Amygdala (tissue), 56 donors: ENCODE measurements around the gene RASSF5.

Experiments
- DNase-seq, 56 donors: peaks; one replicate each; lab custom pipeline; 2025; lab: John Stamatoyannopoulos, UW

RASSF5 gene

DNA sequence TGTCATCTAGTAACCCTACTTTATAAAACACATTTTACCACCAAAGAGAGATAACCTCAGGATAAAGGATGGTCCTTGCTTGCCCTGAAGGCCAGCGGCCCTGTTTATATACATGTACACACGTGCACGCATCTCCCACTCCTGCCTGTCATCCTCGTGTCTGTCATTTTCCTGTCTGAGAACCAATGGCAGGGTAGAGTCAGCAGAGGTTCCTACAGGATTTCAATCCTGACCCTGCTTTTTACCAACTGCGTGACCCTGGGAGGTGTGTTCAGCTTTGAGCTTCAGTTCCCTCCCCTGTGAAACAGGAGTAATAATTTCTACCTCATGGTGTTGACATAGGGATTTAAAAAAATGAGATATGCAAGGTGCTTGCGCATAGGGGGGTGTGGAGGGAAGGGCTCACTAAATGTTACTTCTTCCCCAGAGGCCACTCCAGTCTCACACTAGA, 12.3 kb upstream of the RASSF5 start:
- no peak for DNase-seq

DNA sequence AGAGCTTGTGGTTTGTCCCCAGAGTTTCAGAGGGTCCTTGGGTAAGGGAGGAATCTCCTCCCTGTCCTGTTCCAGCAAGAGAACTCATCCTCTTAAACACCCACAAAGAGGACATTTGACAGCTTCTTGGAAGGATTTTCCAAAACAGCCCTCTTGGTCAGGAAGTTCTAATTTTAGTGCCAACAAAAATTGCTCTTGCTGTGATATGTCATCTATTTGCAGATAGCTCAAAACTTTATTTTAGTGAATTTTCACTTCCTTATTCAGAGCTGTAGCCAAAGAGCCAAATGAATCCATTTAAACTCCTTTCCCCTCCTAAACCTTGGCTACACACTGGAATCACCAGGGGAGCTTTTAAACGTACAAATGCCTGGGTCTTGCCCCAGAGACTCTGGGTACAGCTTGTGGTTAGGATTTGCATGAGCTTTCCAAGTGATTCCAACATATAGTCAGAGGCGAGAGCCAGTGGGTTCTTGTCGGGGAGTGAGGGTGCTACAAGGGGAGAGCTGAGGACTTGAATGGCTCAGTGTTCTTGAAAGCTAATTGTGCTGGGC, 11.8 kb upstream of the RASSF5 start:
- no peak for DNase-seq

- peak in 1 of 56 donors; percentile 6 for DNase-seq
These were observed 11.1 kb upstream of the RASSF5 start for GRCh38 chr1:206496131-206496793.

- no peak for DNase-seq
These were observed 10.0 kb upstream of the RASSF5 start for GRCh38 chr1:206497363-206497762.

DNA sequence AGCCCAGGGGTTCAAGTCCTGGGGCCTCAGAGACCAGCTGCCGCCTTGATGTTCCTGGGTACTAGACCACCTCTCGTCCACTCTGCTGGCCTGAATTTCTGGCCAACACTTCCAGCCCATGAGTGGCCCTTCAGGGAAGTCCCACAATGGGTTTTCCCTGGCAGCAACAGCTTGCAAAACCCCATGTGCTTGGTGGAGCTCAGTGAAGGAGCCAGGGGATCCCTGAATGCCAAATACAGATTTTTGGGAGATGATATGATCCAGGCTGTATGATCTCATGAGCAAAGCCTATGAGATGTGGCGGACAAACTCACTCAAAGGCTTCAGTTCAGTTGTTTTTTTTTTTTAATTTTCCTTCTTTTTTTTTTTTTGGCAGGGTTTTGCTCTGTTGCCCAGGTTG, 9.6 kb upstream of the RASSF5 start:
- no peak for DNase-seq

DNA sequence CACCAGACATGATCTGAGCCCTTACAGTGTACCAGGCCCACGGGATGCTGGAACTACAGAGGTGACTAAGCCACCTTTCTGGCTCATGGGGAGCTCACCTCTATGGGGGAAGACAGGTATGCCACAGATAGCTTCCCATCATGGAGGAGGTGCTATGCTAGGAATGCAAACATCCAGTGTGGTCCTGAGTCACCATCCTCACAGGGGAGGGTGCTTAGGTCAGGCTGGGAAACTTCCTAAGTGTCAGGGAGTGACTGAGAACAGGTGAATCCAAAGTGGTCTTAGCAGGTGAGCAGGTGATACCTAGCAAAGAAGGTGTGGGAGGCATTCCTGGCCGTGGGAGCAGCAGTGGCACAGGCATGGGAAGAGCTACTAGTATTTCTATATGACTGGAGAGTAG, 8.6 kb upstream of the RASSF5 start:
- DNase-seq: no peak

DNA sequence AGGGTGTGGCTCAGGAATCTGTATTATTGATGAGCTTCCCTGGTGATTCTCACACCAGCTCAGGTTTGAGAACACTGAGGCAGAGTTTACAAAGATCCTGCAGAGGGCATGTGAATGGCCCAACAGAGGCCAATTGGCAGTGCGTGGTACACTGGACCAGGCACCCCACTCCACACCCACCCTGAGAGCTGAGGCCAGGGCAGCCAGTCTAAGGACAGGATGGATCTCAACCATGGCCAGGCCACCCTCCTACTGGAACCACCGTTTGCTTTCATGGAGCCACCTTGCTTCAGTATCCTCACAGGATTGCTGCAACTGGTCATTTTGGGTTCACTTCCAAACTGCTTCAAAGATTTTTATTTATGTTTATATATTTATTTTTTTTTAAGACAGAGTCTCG, 7.3 kb upstream of the RASSF5 start:
- no peak for DNase-seq

GRCh38 chr1:206501881-206502280, 5.5 kb upstream of the RASSF5 start:
- DNase-seq: no peak

DNA sequence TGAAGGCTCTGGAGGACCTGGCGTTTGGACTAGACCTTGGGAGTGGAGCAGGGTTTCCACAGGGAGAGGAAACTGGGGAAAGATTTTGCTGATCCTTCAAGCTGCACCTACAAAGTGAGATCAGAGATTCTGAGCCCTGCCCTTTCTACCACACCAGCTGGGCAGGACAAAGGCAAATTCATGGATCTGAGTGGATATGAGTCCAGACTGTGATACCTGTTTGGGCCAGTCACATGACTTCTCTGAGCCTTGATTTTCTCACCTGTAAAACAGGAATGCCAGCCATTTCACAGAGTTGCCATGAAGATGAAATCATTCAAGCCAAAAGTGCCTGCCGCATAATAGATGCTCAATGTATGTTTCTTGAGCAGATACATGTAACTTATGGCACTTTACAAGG, 4.9 kb upstream of the RASSF5 start:
- no peak for DNase-seq

GRCh38 chr1:206502812-206503211, 4.5 kb upstream of the RASSF5 start:
- DNase-seq: no peak

DNA sequence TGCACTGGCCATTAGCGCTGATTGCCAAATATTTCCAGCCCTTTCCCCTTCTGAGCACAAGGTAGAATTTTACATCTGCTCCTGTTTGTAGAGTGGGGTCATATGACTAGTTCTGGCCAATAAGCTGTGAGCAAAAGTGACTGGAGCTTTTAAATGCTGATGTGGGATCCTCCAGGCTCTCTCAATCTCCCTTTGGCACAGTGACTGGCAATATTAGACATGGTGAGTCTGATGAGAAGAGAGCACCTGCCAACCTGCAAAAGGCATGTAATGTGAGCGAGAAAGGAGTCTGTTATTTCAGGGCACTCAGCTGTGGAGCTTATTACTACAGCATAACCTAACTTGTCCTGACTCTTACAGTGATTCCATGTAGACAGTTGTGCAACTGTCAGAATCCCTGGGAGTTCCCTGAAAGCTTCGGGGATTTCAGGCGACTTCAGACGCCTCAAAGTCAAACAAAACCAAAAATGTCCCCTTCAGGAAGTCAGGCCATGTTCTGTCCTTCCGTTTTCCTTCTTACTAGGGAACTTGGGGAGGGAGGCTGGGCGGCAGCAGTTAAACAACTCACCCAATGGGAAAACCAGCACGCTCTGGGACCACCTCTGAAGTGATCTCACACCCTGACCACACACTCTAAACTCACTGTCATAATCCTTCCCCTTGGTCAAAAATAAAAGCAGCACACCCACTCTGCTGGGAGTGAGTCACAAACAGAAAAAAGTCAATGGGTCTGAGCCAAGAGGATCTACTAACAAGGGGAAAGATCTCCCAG, 3.6 kb upstream of the RASSF5 start:
- DNase-seq: peak in 6 of 56 donors; percentile 7 to 58 (median 20)

- no peak for DNase-seq
These were observed 3.0 kb upstream of the RASSF5 start for GRCh38 chr1:206504363-206504713.

GRCh38 chr1:206505702-206506355, 1.5 kb upstream of the RASSF5 start:
- no peak for DNase-seq

DNA sequence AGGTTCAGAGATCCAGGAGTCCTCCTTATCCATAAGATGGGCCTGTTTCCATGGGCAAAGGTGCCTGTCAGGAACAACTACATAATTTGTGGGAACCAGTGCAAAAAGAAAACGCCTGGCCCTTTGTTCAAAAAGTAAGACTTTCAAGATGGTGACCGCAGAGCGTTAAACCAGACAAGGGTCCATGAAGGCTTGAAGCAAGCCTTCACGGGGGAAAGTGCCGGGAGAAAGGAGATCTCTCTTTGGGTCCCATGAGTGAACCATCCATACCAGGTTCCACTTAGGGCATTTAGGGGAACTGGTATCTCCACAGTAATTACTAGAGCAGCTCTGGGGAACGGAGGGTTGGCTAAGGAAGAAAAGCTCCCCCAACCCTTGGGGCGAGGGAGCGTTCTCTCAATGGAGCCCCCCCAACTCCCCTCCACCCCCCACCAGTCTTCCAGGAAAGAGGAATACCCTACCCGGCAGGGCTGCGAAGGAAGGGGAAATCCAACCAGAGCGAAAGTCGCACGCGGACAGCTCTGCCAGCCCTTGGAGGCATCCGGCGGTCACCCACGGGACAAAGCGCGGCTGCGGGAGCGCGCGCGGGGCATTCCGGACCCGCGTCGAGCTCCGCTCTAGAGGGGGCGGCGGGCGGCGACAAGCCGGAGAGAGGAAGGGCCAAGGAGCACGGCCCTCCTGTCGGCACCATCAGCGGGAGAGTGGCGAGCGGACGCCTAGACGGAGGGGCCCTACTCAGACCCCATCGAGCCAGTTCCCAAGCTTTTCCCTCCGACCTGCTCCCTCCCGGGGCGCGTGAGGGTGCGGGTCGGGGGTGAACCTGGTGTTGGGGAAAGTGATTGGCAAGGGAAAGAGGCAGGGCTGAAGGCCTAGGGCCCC, 687 bp upstream of the RASSF5 start:
- peak in 1 of 56 donors; percentile 13 for DNase-seq

GRCh38 chr1:206508130-206508889, 979 bp downstream of the RASSF5 start:
- DNase-seq: no peak

GRCh38 chr1:206508956-206509355, 1.6 kb downstream of the RASSF5 start:
- no peak for DNase-seq

GRCh38 chr1:206509612-206510257, 2.4 kb downstream of the RASSF5 start:
- DNase-seq: no peak

DNA sequence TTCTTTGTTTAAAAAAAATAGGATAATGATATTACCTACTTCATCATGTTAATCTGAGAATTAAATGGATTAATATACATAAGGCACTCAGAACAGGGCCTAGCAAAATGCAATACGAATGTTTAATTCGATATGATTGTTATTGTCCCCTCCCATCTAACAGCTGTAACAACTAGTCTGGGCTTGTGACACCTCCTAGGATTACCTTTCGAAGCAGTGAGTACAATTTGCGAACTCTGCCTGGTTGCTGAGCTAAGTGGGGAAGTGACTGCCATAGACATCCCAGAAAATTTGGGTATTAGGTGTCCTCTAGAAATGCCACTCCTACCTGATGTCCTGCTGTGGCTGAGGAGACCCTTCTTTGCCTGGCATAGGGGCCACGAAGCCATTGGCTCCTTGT, 3.0 kb downstream of the RASSF5 start:
- DNase-seq: no peak
